Measurements from ENCODE around the gene PACS1.

- TF ChIP-seq CTCF (IDR thresholded peaks at IDR 0.05; ENCODE audit: low read depth, low read length, poor library complexity, severe bottlenecking), result no peak
- no peak for TF ChIP-seq EZH2phosphoT487 (IDR thresholded peaks at IDR 0.05; ENCODE audit: borderline replicate concordance, low read length)
Measured at GRCh38 chr11:66259225-66259624, 189.2 kb downstream of the PACS1 start.
